Retinal pigment epithelial cell (primary cell): ENCODE measurements around the gene KMT2D.

Source experiments
- DNase-seq: peaks from one replicate; pipeline ENCODE4 v3.0.0-alpha.2; 2010; ENCODE audit warnings: low read depth
- H3K4me3 ChIP-seq: 2 replicates; pipeline ENCODE4 v1.5.1; 2011; ENCODE audit warnings: mild to moderate bottlenecking, low read length, control low read depth, moderate library complexity
- CTCF ChIP-seq: conservative IDR thresholded peaks from 2 replicates; pipeline ENCODE4 v1.5.1; 2011; ENCODE audit warnings: low read depth, low read length, control low read depth, inconsistent platforms

Gene KMT2D

DNA sequence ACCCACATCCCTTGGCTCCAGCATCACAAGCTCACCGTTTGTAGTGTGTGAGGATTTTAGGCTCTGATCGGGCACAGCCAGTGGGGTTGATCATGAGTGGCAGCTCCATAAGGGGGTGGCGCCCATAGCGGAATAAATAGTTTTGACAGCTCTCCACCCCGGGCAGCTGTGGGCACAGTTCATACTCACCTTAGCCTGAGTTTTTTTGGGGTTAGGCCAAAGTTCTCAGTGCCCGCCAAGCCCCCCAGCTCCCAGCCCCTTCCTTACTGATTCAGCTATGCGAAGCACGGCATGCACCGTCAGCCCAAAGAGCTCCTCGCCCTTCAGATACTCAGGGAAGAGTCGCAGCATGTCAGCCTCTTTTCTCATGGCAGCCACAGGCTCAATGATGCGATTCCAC is 36.1 kb downstream of the KMT2D start:
- DNase-seq, result no peak
- no peak for TF ChIP-seq CTCF
- H3K4me3 ChIP-seq, result no peak overlapping the region

- TF ChIP-seq CTCF, result no peak
- no peak for DNase-seq
- H3K4me3 ChIP-seq, result no peak overlapping the region
Measured at GRCh38 chr12:49023812-49024211, 36.8 kb downstream of the KMT2D start.

GRCh38 chr12:49022558-49023178 is 37.9 kb downstream of the KMT2D start:
- DNase-seq, result no peak
- no peak for TF ChIP-seq CTCF
- H3K4me3 ChIP-seq, result no peak overlapping the region

DNA sequence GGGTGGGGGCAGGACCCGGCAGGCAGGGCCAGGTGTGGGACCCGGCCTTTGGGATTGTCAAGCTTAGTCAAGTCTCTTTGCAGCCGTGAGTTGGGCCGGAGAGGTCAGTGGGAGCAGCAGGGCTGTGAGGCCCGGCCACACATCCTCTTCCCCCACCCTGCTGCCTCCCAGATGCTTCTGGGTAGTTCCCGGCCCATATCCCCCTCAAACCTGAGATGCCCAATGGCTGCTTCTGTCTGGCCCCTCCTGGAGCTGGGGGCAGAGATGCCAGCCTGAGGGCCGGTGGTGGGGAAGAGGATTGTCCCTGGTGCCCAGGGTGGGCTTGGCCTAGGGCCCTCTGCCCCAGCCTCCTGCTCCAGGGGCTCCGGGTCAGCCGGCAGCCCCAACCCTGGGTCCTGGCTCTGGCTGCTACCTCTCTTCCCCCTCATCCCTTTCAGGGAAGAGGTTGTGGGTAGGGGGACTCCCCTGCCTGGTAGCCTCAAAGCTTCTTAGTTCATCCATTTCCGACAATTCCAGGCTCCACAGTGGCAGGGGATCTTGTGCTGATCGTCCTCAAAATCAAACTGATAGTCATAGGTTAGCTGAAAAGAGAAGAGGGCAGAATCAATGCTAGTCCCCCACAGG is 39.2 kb downstream of the KMT2D start:
- TF ChIP-seq CTCF, result no peak
- H3K4me3 ChIP-seq, result no peak overlapping the region
- no peak for DNase-seq

GRCh38 chr12:49020441-49020840 is 40.2 kb downstream of the KMT2D start:
- no peak for TF ChIP-seq CTCF
- no peak overlapping the region for H3K4me3 ChIP-seq
- no peak for DNase-seq

DNA sequence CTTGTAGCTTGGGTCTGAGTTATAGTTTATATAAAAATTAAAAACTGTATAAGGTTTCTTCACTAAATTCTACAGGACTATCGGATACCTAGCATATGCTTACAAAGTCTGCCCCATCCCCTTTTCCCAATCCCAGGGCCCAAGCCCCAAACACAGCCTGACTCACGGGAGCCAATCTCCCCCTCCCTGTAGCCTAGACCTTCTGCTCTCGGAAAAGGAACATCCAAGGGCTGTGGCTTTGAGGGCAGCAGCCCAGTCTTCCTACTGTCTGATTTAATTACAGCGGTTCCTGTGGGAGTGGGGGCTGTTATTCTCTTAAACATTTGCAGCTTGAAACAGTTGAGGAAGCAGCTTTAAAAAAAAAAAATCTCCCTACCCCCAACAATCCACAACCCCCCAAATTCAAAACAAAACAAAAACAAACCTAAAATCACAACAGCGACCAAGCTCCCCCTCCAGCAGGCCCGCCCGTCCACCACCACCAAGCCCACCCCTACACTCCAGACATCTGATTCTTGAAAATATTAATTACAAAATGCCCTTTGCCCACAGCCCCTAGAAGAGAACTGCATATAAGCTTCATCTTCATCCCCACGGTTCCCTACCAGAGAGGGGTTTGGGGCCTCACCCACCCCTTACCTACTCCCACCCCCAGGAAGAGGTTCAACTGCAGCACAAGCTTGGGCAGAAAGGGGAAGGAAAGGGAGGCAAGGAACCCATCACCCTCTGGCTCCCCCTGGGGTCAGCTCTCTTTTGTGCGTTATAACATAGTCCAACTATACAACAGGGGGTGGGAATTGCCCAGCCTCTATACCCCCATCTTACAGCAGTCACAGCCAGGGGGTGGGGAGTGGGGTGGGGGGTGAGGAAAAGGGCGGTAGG is 40.9 kb downstream of the KMT2D start:
- TF ChIP-seq CTCF, result peak; percentile 56
- no peak for DNase-seq
- no peak overlapping the region for H3K4me3 ChIP-seq

DNA sequence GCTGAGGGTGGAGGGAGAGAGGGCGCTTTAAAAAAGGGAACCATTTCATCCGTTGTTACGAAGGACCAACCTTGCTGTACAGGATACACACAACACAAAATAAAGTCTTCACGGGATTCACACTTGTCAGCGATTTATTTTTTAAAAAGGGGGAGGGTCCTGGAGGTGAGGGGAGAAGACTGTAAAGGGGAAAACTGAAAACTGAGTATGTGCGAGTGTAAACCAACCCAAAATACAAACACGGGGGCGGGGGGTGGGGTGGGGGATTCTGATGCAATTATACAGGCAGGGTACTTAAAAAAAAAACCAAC is 41.5 kb downstream of the KMT2D start:
- no peak for TF ChIP-seq CTCF
- DNase-seq, result no peak
- peak overlapping the region; percentile 93 for H3K4me3 ChIP-seq
